HG02852 (cell line): ENCODE results near the gene CSNK1G1.

Experiments
- ATAC-seq: cut with Tn5 transposase; IDR thresholded peaks from one replicate; pipeline ENCODE4 v1.9.1; 2021; ENCODE audit warnings: mild to moderate bottlenecking, moderate library complexity; ENCODE audit not compliant: unreplicated experiment

Gene CSNK1G1

DNA sequence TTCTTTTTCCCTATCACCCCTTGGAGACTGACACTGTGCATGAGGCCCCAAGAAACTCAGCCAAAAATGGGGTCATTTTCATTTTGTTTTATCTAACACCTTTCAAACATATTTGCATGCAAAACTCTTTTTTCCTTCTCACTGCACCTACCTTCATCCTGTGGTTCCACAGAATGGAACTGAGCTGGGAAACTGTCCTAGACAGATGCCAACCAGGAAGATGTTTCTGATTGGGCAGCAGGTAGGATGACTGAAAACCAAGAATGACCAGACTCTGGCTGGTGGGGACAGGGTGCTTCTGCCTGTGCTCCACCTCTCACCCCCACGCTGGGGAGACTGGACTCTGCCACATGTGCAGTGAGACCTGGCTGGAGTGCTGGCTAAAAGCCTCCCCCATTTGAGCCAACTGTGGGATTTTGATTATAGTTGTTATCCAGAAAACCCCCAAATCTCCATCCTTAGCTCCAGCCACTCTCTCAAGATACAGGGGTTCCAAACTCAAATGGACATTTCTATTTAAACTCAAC is 198.3 kb downstream of the CSNK1G1 start:
- no peak for ATAC-seq

DNA sequence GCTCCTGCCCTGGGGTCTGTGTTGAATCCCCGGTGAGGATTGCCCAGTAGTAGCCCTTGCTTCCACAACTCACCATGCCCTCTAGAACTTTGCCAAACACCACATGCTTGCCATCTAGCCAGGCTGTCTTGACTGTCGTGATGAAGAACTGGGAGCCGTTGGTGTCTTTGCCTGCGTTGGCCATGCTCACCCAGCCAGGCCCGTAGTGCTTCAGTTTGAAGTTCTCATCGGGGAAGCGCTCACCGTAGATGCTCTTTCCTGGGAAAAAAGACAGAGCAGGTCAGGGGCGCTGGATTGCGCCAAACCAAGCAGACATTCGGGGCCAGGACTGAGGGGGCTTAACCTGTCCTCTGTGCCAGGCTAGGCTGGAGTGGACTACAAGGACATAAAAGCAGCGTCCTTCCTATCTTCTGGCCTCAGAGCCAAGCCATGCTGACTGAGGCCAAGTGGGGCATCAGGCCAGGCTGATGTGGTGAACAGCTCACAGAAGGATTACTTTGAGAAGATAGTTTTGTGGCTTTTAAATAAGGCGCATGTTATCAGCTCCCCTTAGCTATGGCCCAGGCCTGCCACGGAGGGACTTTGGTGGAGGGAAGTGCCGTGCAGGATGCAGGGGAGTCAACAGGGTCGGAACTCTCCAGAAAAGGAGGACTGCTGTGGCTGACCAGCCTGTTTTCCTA is 199.2 kb downstream of the CSNK1G1 start:
- ATAC-seq, result no peak

DNA sequence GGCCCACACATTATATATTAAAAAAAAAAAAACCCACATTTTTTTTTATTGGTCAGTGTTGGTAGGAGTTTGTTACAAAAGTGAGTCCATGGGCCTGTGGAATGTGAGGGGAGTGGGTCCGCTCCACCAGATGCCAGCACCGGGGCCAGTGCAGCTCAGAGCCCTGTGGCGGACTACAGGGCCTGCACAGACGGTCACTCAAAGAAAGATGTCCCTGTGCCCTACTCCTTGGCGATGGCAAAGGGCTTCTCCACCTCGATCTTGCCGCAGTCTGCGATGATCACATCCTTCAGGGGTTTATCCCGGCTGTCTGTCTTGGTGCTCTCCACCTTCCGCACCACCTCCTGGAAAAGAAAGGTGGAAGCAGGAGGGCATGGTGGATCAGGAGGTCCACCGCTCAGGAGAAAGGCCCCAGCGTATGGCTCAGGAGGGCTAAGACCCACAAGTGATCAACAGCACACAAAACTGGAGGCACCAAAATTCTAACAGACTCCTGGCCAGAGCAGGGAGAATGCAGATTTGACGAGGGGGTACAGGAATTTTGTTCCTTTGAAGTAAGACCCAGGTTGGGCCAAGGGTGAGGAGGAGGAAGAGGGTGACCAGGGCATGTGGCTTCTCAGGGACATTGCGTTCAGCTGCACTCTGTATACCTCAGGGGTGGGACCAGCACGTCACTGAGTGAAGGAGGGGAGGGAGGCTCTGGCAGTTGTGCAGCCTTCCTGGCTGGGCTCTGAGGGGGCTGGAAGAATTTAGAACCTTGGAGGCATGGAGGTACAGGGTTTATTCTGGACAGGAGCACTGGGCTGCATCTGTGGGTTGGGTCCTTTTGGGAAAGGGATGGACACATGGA is 199.9 kb downstream of the CSNK1G1 start:
- no peak for ATAC-seq

DNA sequence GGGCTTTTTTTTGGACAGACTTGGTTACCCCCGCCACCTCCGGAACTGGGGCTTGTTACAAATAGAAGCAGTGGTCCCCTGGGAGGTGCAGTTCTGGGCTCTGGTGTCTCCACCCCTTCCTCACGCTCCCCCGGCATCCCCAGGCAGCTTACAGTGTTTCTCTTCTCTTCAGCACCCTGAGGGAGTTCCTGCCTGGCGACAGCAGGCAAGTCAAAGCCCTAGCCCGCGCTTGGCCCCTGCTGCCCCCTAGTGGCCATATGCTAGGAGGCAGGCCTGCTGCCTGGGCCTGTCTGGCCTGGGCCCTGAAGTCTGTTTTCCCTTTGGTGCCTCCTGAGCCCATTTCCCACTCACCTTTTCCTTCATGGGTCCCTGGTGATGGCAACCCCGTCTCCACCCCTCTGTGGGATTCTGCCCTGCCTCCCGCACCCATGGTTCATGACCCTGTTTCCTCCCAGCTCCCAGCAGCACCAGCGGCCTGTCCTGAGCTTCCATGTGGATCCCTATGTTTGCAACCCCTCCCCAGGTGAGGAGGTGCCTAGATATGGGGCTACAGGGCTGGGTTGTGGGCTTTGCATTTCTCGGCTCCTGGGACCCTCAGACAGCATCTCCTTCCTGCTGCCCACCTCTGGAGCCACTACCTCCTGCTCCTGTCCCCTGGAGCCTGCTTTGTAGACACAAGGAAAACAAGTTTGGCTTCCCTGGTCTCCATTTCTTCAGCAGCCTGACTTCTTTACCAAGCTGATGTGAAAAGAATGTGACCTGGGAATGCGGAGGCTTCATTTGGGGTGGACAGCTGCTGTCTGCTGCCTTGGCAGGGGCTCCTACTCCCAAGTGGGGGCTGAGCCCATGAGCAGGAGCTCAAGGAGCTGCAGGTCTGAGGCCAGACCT is 202.2 kb downstream of the CSNK1G1 start:
- ATAC-seq, result peak; percentile 57

GRCh38 chr15:64152507-64153387 is 203.2 kb downstream of the CSNK1G1 start:
- peak; percentile 13 for ATAC-seq

DNA sequence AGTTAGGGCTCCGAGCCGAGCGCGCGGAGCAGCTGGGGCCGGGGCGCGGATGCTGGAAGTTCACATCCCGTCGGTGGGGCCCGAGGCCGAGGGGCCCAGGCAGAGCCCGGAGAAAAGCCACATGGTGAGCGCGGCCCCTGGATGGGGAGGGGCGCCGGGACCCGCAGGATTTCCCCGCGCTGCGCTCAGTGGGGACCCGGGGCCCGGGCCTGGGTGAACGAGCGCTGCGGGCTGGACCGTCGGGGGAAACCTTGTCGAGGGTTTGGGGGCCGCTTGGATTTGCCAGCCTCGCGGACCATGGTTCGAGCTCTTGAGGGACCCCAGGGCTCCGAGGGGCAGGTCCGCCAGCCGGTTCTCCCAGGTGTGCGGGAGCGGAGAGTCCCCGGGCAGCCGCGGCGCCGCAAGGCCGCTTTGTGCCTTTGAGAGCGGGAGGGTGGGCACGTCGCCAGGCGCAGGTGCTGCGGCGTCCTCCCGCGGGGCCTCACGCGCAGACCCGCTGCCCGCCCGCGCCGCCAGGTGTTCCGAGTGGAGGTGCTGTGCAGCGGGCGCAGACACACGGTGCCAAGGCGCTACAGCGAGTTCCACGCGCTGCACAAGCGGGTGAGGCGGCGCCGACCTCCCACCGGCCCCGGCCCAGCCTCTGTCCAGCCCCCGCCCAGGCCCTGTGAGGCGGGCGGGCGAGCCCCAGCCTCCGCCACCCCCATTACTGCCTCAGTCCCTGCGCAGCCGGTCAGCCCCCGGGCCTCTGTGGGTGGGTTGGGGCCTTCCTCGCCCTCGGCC is 204.1 kb downstream of the CSNK1G1 start, which contains the start of gene SNX22:
Gene SNX22, plus strand, starts transcription at position 5 of the 780 bp plus-strand sequence. Its CDS starts 45 bp downstream, at position 50.
- peak; percentile 13 for ATAC-seq

DNA sequence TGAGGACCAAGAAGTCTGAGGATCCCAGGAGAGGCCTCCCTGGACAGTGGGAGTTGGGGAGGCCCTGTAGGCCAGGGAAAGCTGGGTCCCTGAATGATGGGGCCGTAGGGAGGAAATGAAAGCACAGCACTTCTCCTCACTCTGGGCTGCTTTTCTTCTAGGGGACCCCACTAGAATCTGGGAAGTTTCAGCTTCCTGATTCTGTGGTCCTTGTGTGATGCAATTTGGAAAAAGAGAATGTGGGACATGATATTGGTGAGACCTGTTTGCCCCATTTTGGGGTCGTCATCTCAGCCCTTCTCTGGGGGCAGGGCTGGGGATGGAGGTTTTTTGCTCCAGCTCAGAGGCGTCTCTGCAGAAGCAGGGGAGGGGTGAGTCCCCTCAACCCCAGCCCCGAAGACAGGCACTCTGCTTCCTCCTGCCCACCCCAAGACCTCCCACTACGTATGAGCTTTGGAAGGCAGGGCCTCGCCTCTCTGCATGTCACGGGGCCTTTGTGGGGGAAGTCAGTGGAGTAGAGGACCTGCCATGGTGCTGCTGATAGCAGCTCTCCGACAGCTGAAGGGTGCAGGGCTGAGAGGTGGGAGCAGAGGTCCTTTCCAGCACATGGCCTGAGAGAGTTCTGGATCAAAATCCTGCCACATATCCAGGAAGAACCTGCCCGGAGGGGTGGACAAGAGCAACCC is 205.9 kb downstream of the CSNK1G1 start:
- no peak for ATAC-seq

DNA sequence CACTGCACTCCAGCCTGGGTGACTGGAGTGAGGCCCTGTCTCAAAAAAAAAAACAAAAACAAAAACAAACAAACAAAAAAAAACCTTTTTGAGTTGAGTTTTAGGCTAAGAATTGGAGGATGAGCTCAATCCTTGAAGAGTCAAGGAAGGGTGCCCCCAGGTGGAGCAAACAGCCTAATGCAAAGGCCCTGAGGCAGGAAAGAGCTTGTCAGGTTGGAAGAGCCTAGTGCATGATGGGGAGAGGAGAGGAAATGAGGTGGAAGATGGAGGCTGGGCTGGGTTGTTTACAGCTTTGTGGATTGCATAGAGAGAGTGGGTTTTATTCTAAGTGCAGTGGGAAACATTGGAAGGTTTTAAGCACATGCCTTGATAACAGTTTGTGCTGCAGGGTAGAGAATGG is 206.5 kb downstream of the CSNK1G1 start:
- no peak for ATAC-seq

DNA sequence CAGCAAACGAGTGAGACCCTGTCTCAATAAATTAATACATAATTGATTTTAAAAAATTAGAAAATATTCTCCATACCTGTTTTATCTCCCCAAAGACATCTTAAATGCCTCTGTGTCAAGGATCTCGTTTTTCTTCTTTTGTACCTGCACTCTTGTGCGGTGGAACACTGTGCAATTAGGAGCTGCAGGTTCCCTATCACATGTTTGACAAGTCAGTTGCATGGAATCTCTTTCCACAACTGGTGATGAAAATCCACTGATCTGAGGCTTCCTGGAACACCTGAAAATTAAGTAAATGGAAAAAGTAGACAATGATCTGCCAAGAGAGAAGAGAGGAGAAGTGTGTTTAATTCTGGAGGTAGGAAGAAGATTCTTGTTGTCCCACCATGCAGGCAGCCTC is 207.4 kb downstream of the CSNK1G1 start:
- ATAC-seq, result no peak

DNA sequence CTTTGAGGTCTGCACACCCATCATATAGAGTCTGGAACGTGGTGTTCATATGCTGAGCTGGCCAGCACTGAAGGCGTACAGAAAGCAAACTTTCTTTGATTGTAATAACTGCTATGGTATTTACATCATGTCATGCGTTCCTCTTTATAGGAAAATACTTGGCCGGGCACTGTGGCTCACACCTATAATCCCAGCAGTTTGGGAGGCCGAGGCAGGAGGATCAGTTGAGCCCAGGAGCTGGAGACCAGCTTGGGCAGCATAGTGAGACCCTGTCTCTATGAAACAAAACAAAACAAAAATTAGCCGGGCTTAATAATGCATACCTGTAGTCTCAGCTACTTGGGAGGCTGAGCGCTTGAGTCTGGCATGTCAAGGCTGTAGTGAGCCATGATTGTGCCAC is 207.8 kb downstream of the CSNK1G1 start:
- no peak for ATAC-seq

GRCh38 chr15:64146885-64147681 is 208.9 kb downstream of the CSNK1G1 start:
- ATAC-seq, result no peak

GRCh38 chr15:64146520-64146884 is 209.5 kb downstream of the CSNK1G1 start:
- no peak for ATAC-seq

DNA sequence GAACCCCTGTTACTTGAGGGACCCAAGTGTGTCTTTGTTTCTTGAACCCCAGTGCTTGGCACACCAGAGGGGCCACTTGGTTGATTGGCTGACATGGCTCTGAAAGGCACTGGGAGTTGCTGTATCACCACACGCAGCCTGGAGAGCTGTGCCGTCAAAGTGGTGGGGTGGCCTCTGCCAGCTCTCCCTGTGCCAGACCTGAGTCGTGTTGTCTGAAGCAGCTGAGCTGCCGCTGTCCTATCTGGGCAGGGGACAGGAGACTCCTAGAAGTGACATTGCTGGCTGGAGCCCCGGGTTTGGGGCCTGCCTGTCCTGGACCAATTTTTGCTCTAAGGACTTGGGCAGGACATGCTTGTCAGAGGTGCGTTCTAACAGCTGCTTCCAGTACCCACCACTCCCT is 209.9 kb downstream of the CSNK1G1 start:
- ATAC-seq, result no peak

- ATAC-seq, result peak; percentile 84
Measured at GRCh38 chr15:64144565-64145281, 211.2 kb downstream of the CSNK1G1 start.

DNA sequence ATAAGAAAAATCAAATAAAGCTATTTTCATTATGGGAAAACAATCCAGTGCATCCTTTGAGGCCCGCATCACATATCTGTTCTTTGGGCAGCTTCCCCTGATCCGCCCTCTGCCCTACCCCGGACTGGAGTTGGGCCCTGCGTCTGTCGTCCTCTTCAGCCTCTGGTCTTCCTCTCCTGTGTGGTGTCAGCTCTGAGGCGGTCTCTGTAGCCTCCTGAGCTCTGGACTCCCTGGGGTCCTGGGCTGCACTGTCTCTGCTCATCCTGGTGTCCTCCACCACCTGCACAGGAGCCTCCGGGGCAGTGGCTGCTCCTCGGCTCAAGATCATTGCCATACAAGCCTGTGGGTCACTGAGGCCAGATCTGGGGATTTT is 211.8 kb downstream of the CSNK1G1 start:
- ATAC-seq, result no peak

DNA sequence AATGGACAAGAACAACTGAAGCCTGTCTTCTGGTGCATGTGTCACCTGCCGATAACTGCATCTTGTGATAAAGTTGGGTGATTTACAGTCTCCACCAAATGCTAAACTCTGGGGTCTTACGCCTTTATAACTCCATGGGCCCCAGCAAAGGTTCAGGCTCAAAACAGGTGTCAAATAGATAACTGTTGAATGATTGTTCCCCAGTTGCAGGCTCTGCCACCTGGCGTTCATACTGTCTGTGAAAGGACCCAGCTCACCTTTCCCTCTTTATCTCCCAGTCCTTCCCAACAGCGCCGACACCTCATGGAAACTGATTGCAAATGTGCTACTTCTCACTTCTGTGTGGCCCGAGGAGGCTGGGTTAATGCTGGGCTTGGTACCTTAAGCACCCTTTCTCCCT is 212.7 kb downstream of the CSNK1G1 start:
- ATAC-seq, result no peak

DNA sequence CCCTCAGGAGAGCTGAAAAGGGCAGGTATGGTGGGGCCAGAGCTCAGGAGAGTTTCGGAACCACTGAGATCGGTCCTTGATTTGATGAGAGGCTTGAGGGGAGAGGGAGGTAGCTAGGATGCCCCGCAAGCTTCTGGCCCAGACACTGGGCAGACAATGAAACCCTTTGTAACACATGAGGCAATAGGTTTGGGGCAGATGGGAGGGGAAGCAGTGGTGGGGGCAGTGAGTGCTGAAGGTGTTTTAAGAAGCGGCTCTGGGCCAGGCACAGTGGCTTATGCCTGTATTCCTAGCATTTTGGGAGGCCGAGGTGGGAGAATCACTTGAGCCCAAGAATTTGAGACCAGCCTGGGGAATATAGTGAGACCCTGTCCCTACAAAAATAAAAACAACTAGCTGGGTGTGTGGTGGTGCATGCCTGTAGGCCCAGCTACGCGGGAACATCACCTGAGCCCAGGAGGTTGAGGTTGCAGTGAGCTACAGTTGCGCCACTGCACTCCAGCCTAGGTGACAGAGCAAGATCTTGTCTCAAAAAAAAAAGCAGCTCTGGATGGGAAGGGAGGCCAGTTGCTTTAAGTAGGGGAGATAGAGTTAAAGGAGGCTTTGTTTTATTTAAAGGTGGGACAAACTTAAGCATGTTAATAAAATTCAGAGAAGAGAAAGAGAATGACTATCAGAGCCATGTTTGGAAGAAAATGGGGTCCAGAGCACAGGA is 214.0 kb downstream of the CSNK1G1 start:
- no peak for ATAC-seq
